Spleen (tissue), 11 donors: ENCODE measurements around the gene ENDOD1. TPM values are rescaled to one million over a fixed set of nuclear protein-coding genes. Genes with fewer than 3 reads are reported as not detected.

ENCODE experiments used
- DNase-seq: peaks from one replicate; pipeline ENCODE4 v3.0.0-alpha.2; 2020
- H3K27ac ChIP-seq, 8 donors: fragments of 200-600 bp; sonication (generic) in 7 of 8; 1 replicate in 4 of 8; 2 replicates in 4 of 8; pipeline versions ENCODE4 v1.5.0 to v1.8.0; 2016 to 2021; ENCODE audit warnings: inconsistent platforms in 4 of 8, mild to moderate bottlenecking in 4 of 8, moderate library complexity in 1 of 8
- H3K27me3 ChIP-seq, 7 donors: fragments of 200-600 bp; sonication (generic) in 6 of 7; replicated peaks in 1 of 7; 1 replicate in 4 of 7; 2 replicates in 3 of 7; pipeline versions ENCODE4 v1.5.0 to v1.8.0; 2016 to 2021; ENCODE audit warnings: inconsistent platforms in 3 of 7, mild to moderate bottlenecking in 1 of 7
- H3K36me3 ChIP-seq, 6 donors: fragments of 200-600 bp; sonication (generic) in 5 of 6; 1 replicate in 4 of 6; 2 replicates in 2 of 6; pipeline versions ENCODE4 v1.5.0 to v1.8.0; 2016 to 2021; ENCODE audit warnings: inconsistent platforms in 2 of 6
- H3K4me1 ChIP-seq, 6 donors: fragments of 200-600 bp; sonication (generic) in 5 of 6; 1 replicate in 3 of 6; 2 replicates in 3 of 6; pipeline versions ENCODE4 v1.5.0 to v1.8.0; 2016 to 2021; ENCODE audit warnings: inconsistent platforms in 3 of 6
- H3K4me3 ChIP-seq, 8 donors: fragments of 200-600 bp; sonication (generic) in 7 of 8; 1 replicate in 4 of 8; 2 replicates in 4 of 8; pipeline versions ENCODE4 v1.5.0 to v1.8.0; 2016 to 2021; ENCODE audit warnings: inconsistent platforms in 4 of 8, mild to moderate bottlenecking in 4 of 8, moderate library complexity in 2 of 8
- H3K9me3 ChIP-seq, 8 donors: fragments of 200-600 bp; sonication (generic) in 7 of 8; 1 replicate in 4 of 8; 2 replicates in 4 of 8; pipeline versions ENCODE4 v1.5.0 to v1.8.0; 2016 to 2021; ENCODE audit warnings: inconsistent platforms in 4 of 8
- POLR2A ChIP-seq, 3 donors: fragments of 450-650 bp; IDR thresholded peaks; one replicate each; pipeline ENCODE4 v1.5.1; 2017; ENCODE audit warnings: antibody characterized with exemption in 3 of 3, mild to moderate bottlenecking in 1 of 3
- POLR2AphosphoS5 ChIP-seq, 3 donors: sonication (generic); formaldehyde crosslinking; IDR thresholded peaks; one replicate each; pipeline ENCODE4 v1.5.1; 2017; ENCODE audit warnings: antibody characterized with exemption in 3 of 3
- WGBS, 5 donors: extraction: QIAGEN DNeasy Blood & Tissue Kit in 3 of 5; methylation state at CpG; one replicate each; pipeline versions ENCODE4 v1.1.5 to v1.1.7; 2013 to 2018; 5-methylcytosine and 5-hydroxymethylcytosine counted together
- intact Hi-C: fragments of 100-400 bp; cut with DNase I; formaldehyde crosslinking; loops from one replicate; pipeline ENCODE4 v1.15.0; 2023; ENCODE audit warnings: low total_unique reads
- polyA plus RNA-seq, 3 donors: library from polyadenylated mRNA; stranded (reverse); fragments of 200-250 nt; gene quantifications; one replicate each; pipeline ENCODE4 v1.2.1, GENCODE V29; 2013
- total RNA-seq, 7 donors: library from RNA; depleted of rRNA in 3 of 7; stranded (reverse); fragments of >200 nt in 3 of 7; fragmentation: NEBNext Ultra II Directional in 4 of 7; extraction: Animal tissue kit (Norgen Biotek cat#: 25700) in 4 of 7; gene quantifications; one replicate each; pipeline versions ENCODE4 v1.1.0 to v1.2.1, GENCODE V29; 2016 to 2021
- TF ChIP-seq, protein P1 (sequence below), 11 experiments: fragments of 200-600 bp in 7 of 11; fragments of 450-650 bp in 4 of 11; sonication (generic) in 4 of 11; IDR thresholded peaks in 8 of 11; conservative IDR thresholded peaks in 3 of 11; 1 replicate in 7 of 11; 2 replicates in 4 of 11; pipeline versions ENCODE4 v1.4.0 to v1.8.0; 2016 to 2021; ENCODE audit warnings: antibody characterized with exemption in 11 of 11, inconsistent platforms in 4 of 11, mild to moderate bottlenecking in 1 of 11
- donor health status: healthy with polysubstance abuse.
- donor health status: DM: no; HTN: no; CAD: no; lungs with moderate emphysema.
- donor health status: DM: no; HTN: no; CAD: no.
- donor health status: Bipolar disorder and iron deficiency.
- donor health status: healthy.
- donor health status: DM: no; HTN: no; CAD: no.
- donor health status: DM: yes; HTN: yes; CAD: no.

The ENDOD1 gene
- total and polyA plus RNA-seq, 10 donors: 6.3 to 80.5 (median 58.4) TPM

DNA sequence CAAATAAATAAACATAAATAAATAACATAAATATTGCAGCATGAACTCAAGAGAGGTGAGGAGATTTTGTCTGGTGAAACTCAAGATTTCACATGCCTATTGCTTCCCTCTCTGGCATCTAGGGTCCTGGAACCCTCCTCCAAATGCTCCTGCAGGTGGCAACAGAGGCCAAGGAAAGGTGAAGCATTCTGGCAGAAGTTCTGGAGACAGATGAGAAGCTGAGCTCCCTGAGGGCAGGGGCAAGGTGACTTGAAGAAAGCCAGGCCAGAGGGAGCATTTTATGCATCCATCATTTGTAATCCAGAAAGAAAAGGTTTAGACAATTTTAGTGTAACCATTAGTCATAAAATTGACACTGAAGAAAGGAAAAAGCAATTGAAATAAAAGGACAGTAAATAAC lies 64.9 kb downstream of the ENDOD1 start:
- intact Hi-C loops: loop anchor here (5.0 kb wide), 2 partner anchors 553 to 613 kb away; no protein-coding TSS in a partner anchor
- H3K4me1 ChIP-seq: peaks cover 27 to 66% (median 45%) of the 10 kb centered on the region in 6 donors

DNA sequence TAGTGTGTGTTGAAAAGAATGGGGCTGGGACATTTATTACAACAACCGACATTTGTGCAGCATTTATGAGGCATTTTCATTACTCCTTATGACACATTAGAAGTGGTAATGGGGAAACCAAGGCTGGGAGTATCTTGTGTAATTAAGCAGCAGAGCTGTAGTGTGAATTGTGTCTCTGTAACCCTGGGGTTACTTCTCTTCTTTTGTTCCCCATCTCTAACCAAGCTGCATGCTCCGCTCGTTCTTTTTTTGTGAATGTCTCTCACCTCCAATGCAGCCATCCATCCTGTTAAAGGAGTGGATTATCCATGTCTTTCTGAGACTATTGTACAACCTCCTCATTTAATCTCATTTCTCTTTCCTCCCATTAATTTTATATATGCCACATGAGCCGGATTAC lies 65.7 kb downstream of the ENDOD1 start:
- H3K4me1 ChIP-seq: peaks cover 21 to 58% (median 37%) of the 10 kb centered on the region in 6 donors
- intact Hi-C loops: no loop called here
- no peaks in the 10 kb centered on the region for H3K36me3 ChIP-seq
- no peaks in the 10 kb centered on the region for H3K27me3 ChIP-seq
- DNase-seq: no peak
- TF ChIP-seq POLR2A (IDR thresholded peaks at IDR 0.05): no peak
- TF ChIP-seq, protein P1, sequence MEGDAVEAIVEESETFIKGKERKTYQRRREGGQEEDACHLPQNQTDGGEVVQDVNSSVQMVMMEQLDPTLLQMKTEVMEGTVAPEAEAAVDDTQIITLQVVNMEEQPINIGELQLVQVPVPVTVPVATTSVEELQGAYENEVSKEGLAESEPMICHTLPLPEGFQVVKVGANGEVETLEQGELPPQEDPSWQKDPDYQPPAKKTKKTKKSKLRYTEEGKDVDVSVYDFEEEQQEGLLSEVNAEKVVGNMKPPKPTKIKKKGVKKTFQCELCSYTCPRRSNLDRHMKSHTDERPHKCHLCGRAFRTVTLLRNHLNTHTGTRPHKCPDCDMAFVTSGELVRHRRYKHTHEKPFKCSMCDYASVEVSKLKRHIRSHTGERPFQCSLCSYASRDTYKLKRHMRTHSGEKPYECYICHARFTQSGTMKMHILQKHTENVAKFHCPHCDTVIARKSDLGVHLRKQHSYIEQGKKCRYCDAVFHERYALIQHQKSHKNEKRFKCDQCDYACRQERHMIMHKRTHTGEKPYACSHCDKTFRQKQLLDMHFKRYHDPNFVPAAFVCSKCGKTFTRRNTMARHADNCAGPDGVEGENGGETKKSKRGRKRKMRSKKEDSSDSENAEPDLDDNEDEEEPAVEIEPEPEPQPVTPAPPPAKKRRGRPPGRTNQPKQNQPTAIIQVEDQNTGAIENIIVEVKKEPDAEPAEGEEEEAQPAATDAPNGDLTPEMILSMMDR (IDR thresholded peaks at IDR 0.05 in 8 of 11, conservative IDR thresholded peaks at IDR 0.05 in 3 of 11): no peak
- TF ChIP-seq POLR2AphosphoS5 (IDR thresholded peaks at IDR 0.05): no peak
- no peak overlapping the region for H3K27ac ChIP-seq
- no peak overlapping the region for H3K4me3 ChIP-seq
- WGBS, 5 donors: 92 to 98% (median 94%) methylated on average over 4 of the region's 4 CpGs
- no peaks in the 10 kb centered on the region for H3K9me3 ChIP-seq

More for the DNA sequence above, 64.9 kb downstream of the ENDOD1 start:
- Histone ChIP-seq H3K9me3 (no peaks in the 10 kb centered on the region), H3K27ac (peak overlapping the region in 3 of 8 donors; percentile 89 to 95 (median 92)), H3K27me3 (no peaks in the 10 kb centered on the region), H3K36me3 (no peaks in the 10 kb centered on the region), H3K4me3 (no peak overlapping the region)
- DNase-seq: no peak
- TF ChIP-seq, protein P1 (IDR thresholded peaks at IDR 0.05 in 8 of 11, conservative IDR thresholded peaks at IDR 0.05 in 3 of 11): peak; percentile 38 to 77 (median 61)
- TF ChIP-seq POLR2A (IDR thresholded peaks at IDR 0.05) (no peak), POLR2AphosphoS5 (IDR thresholded peaks at IDR 0.05) (peak in 1 of 3 donors; percentile 18)

DNA sequence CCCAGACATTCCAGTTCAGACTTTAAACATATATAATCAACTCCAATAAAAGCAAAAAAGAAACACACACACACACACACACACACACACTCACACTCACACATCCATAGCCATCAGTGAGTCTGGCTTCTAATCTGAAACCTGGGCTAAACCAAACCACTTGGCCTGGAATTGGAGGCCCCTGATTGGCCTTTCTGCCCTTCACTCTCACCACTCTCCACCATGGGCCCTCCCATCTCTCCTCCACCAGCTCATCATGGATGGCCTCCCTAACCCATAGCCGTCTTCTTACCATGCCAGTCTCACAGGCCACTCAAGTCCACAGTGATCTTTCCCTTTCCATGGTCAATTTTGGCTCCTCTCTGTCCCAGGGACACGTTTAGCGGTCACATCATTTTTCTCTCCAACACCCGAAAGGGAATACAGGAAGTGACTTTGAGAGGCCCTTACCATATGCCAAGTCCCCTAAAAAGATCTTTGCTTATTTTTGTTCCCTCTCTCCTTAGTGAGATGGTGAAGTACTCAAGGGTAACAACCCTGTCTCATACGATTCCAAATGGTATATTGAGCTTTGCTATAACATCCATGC lies 66.6 kb downstream of the ENDOD1 start:
- intact Hi-C loops: no loop called here
- Histone ChIP-seq H3K27ac (peak overlapping the region in 2 of 8 donors; percentile 9 to 29), H3K4me3 (no peak overlapping the region), H3K36me3 (no peaks in the 10 kb centered on the region), H3K27me3 (no peaks in the 10 kb centered on the region), H3K4me1 (peaks cover 21 to 49% (median 34%) of the 10 kb centered on the region in 6 donors), H3K9me3 (no peaks in the 10 kb centered on the region)
- no peak for TF ChIP-seq POLR2A (IDR thresholded peaks at IDR 0.05)
- TF ChIP-seq, protein P1 (IDR thresholded peaks at IDR 0.05 in 8 of 11, conservative IDR thresholded peaks at IDR 0.05 in 3 of 11): no peak
- TF ChIP-seq POLR2AphosphoS5 (IDR thresholded peaks at IDR 0.05): no peak
- 66 to 77% (median 73%) methylated on average over 5 of the region's 5 CpGs for WGBS, 5 donors
- no peak for DNase-seq

DNA sequence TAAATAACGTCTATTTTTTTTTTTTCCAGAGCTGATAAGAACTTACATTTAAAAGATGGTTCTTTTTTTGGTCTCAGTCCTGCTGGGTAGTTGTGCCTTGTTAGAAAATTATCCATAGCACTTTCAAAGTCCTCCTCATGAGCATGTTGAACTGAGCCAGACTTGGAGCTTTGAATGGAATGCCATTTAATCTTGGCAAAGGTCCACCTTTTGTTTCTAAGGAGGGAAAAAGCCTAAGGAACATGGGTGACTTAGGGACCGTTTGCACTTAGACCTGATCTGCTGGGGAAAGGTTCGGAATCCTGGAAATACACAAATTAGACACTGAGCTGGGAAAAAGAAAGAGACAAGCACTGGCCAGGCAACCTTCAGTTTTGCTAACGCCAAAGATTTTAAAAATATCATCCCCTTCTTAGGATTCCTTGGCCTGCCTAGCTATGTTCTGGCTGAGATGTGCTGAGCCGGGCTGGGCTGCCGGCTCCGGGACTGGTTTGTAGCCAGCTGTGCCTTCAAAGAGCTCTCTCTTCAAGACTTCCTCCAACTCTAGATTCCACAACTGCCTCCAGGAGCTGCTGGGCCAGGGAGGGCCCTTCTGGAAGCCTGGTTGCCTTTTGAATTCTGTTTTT lies 67.4 kb downstream of the ENDOD1 start:
- no peaks in the 10 kb centered on the region for H3K9me3 ChIP-seq
- H3K27me3 ChIP-seq: no peaks in the 10 kb centered on the region
- no peak for DNase-seq
- no peak overlapping the region for H3K4me3 ChIP-seq
- peak overlapping the region in 2 of 8 donors; percentile 9 to 29 for H3K27ac ChIP-seq
- WGBS, 5 donors: 77 to 86% (median 81%) methylated on average over 7 of the region's 7 CpGs
- TF ChIP-seq POLR2AphosphoS5 (IDR thresholded peaks at IDR 0.05) (no peak), POLR2A (IDR thresholded peaks at IDR 0.05) (no peak)
- TF ChIP-seq, protein P1 (IDR thresholded peaks at IDR 0.05 in 8 of 11, conservative IDR thresholded peaks at IDR 0.05 in 3 of 11): no peak
- peaks cover 0 to 5% (median 0%) of the 10 kb centered on the region in 6 donors for H3K36me3 ChIP-seq
- intact Hi-C loops: no loop called here
- peaks cover 17 to 41% (median 28%) of the 10 kb centered on the region in 6 donors for H3K4me1 ChIP-seq
